NCI-H446 treated with DMSO at 0.1 percent for 48 hours (cell line): ENCODE results near the gene CCDC120.

ENCODE experiments used
- DNase-seq: peaks from one replicate; lab custom pipeline; 2025; lab: John Stamatoyannopoulos, UW

Gene CCDC120, protein sequence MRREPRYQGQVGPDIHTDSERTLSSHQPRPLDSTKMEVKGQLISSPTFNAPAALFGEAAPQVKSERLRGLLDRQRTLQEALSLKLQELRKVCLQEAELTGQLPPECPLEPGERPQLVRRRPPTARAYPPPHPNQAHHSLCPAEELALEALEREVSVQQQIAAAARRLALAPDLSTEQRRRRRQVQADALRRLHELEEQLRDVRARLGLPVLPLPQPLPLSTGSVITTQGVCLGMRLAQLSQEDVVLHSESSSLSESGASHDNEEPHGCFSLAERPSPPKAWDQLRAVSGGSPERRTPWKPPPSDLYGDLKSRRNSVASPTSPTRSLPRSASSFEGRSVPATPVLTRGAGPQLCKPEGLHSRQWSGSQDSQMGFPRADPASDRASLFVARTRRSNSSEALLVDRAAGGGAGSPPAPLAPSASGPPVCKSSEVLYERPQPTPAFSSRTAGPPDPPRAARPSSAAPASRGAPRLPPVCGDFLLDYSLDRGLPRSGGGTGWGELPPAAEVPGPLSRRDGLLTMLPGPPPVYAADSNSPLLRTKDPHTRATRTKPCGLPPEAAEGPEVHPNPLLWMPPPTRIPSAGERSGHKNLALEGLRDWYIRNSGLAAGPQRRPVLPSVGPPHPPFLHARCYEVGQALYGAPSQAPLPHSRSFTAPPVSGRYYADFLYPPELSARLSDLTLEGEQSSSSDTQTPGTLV

DNA sequence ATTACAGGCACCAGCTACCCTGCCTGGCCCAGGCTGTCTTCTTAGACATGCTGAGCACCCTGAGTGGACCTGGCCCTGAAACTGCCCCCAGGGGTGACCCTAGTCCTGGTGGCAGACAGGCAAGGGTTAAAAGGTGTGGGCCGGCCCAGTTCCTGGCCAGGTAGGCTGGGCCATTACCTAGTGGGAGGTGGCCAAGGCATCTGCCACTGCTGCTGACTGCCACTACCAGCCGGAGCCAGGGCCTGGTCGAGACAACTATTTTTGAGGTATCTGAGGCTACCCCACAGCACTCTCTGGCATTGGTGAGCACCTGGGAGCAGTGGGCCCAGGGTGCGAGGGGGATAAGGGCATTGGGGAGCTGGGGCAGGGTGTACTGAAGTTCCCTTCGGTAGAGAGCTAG is at the start of gene CCDC120:
Gene CCDC120, plus strand, starts transcription at position 206 of the 400 bp plus-strand sequence. CDS start 3,043 bp downstream, outside the sequence.
- DNase-seq, result no peak

DNA sequence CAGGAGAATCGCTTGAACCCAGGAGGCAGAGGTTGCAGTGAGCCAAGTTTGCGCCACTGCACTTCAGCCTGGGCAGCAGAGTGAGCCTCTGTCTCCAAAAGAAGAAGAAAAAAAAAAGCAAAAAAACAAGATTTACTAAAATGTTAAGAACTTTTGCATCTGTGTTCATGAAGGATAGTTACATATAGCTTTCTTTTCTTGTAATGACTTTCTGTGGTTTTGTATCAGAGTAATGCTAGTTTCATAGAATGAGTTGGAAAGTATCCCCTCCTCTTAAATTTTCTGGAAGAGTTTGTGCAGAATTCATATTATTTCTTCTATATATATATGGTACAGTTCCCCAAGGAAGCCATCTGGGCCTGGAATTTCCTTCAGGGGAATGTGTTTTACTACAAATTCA is 39.7 kb upstream of the CCDC120 start:
- DNase-seq, result no peak

DNA sequence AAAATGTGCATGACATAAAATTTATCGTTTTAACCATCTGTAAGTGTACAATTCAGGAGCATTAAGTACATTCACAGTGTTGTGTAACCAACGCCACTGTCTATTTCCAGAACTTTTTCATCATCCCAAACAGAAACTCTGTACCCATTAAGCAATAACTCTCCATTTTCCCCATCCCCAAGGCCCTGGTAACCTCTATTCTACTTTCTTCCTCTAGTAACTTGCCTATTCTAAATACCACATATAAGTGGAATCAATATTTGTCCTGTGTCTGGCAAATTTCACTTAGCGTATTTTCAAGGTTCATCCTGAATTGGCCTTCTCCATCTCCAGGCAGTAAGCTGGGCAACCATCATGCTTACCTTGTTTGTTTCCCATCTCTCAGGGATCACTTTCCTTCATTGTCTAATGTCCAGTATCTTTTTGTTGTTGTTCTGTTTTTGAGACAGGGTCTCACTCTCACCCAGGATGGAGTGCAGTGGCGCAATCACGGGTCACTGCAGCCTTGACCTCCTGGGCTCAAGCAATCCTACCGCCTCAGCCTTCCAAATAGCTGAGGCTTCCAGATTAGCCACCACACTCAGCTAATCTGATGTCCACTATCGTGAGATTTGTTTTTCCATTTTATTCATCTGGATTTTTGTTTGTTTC is 39.1 kb upstream of the CCDC120 start:
- DNase-seq, result no peak

GRCh38 chrX:49029876-49030275 is 28.9 kb upstream of the CCDC120 start:
- no peak for DNase-seq

GRCh38 chrX:49030283-49030682 is 28.5 kb upstream of the CCDC120 start:
- DNase-seq, result no peak

- no peak for DNase-seq
Observed at GRCh38 chrX:49037883-49038475, 20.8 kb upstream of the CCDC120 start.

DNA sequence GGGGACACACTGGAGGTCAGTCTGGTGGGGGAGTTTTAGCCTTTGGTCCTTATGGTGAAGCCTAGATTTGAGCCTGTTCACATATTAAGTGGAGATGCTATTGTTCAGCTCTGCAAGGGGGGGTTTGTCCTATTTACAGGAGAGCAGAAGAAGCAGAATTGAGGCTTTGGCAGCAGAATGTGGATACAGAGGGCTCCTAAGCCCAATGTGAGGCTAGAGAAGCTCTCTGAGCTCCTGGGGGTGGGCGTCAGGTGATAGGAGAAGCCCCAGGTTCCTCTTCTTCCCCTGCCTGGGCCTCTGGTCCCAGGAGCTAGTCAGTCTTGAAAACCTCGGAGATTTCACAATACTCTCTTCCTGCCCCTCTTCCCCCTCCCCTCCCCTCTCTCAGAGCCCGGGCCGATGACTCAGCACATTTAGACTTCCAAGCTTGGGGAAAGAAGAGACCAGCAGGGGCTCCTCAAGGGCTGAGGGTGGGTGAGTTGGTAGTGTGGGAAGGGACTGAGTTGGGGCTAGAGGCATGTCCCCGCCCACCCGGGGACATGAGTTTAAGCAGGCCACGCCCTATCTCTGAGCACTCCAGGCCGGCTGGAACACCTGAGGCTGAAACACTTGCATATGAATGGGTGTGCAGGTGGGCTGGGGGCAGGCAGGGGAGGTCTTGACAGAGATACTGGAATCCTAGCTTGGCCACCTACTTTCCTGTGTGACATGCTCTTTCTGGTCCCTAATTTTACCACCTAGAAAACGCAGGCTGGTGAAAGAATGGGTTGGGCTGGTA is 19.0 kb upstream of the CCDC120 start:
- DNase-seq, result no peak

DNA sequence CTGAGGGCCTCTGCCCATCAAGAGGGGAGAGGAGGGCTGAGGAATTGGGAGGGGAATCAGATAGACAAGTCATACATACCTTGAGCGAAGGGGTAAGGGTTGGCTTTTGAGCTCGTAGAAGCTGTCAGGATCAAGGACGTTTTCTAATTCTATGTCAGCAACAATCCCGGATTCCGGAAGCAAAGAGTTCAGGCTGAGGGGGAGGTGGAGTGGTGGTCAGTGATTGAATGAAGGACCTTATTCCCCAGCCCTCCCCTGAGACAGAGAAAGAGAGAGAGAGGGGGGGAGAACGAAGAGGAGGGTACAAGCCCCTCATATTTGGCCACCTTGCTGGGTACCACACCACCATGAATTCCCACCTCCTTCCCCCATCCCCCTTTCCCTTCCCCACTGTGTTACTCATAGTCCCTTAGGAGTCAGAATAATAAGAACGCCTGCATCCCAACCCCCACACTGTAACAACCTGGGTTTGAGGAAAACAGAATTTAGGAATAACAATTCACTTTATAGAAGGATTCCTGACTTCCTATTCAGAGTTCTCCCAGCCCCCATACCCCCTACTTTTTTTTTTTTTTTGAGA is 18.3 kb upstream of the CCDC120 start:
- DNase-seq, result no peak

- DNase-seq, result no peak
Observed at GRCh38 chrX:49041744-49042580, 16.8 kb upstream of the CCDC120 start.

GRCh38 chrX:49042581-49043219 is 16.1 kb upstream of the CCDC120 start:
- DNase-seq, result no peak

DNA sequence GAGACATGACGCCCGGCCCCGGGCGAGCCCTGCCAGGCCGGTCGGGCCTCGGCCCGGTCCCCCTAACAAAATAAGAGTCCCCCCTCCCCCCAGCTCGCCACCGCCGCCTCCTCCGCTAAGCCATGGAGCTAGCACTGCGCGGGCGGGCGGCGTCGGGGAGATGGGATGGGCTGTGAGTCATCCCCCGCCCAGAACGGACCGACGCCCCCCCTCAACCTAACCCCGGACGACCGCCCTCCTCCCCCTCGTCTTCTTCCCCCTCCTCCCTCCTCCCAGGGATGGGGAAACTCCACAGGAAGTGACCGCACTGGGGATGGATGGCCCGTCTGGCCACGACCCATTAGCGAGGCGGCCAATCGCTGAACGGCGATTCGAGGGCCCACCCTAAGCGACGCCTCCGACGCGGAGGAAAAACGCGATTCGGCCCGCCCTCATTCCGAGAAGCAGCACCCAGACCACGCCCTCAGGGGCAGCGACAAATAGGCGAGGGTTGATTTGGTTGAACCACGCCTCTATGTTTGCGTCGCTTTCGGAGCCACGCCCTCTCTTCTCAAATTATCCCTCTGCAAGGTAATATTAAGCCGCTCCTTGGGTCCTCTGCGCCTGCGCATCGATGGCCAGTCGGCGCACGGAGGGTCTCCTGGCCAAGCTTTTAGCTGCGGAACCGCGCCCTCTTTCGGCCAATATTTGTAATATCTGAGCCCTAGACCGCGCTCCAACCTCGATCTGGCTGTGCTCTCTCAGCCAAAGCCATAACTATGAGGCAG is 15.4 kb upstream of the CCDC120 start, which contains the start of gene TFE3:
Gene TFE3, minus strand, starts transcription at position 138 of the 767 bp plus-strand sequence. Its CDS starts 131 bp downstream, at position 7.
- peak; percentile 97 for DNase-seq

- no peak for DNase-seq
Observed at GRCh38 chrX:49043987-49044281, 14.9 kb upstream of the CCDC120 start.

DNA sequence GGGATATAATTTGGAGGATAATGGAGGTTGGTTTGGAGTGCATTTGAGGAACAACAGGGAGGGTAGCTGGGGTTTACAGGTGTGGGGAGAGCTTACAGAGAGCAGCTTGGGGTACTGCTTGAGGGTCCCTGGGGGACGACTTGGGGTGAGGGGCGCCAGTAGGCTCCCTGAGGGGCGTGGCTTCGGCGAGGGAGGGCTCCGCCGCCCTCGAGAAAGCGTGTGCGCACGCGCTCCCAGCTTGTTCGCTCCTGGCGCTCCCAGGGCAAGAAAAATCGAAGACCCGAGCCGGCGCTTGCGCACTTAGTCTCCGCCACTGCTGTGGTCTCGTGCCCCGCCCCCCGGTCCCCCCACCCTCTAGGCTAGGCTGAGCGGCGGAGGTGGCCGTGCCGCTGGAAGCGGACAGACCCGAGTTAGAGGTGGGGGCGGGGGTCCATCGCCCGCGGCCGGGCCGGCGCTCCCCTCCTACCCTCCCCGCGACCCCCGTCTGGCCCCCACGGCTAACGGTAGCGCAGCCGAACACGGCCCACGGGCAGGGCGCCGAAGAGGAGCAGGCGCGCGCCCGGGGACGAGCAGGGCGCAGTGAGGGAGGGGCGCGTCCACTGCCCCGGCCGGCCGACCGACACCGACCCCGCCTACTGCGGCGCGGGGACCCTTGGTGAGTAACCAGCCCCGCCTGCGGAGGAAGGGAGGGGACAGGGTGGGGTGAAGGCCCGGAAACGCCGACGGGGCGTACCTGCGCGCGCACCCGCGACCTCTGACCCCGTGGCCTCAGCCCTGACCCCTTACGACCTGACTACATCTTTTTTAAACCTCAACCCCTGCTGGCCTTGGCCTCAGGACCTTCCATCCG is 5.4 kb upstream of the CCDC120 start:
- DNase-seq, result peak; percentile 41

- no peak for DNase-seq
Observed at GRCh38 chrX:49054073-49054762, 4.6 kb upstream of the CCDC120 start.

DNA sequence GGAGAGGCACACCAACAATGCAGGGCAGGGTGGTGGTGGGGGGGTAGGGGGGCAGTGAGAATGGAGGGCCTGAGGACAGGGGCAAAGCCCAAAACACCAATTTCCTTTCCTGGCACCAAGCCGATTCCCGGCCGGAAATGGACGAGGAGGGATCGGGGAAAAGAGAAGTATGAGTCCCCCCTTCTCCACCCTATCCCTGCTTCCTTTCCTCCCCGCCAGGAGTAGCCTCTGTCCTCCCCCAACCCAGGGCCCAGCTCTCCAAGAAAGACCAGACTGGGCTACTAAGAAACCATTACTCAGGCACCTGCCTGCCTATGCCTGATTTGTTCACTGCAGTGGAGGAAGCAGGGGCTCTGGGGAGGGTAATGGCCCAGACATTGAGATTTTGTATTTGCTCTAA is 402 bp downstream of the CCDC120 start:
- no peak for DNase-seq

DNA sequence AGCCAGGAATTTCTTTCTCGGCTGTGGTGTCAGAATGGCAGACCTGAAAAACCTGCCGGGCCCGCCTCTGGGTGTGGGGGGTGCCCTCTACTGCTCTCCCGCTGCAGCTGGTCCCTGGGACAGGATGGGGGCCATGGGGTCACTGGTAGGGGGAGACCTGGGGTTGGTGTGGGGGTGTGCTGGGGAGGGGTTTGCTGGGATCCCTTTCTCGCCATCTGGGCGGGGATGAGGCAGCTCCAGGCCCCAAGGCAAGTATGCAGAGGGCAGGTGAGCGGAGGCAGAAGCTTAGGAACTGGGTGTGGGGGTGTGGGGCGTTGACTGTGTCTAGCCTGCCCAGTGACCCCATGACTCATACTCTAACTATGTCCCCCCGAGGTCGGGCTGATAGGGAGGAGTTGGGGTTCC is 884 bp downstream of the CCDC120 start:
- DNase-seq, result no peak

- DNase-seq, result no peak
Observed at GRCh38 chrX:49060914-49061313, 2.1 kb downstream of the CCDC120 start.

- DNase-seq, result no peak
Observed at GRCh38 chrX:49061490-49061889, 2.7 kb downstream of the CCDC120 start.
